Measurements from ENCODE around the gene MDFI. TPM values are rescaled to one million over a fixed set of nuclear protein-coding genes. Genes with fewer than 3 reads are reported as not detected.

Gene MDFI
- total RNA-seq, 1 donor from 2014 or later, result 29.5 TPM

GRCh38 chr6:41672816-41673703 lies 34.8 kb downstream of the MDFI start:
- Mint-ChIP-seq H3K4me3 (no peak overlapping the region), H3K4me1 (peaks cover 35% of the 10 kb centered on the region), H3K36me3 (no peaks in the 10 kb centered on the region), H3K27me3 (ENCODE audit: insufficient read depth, low read depth) (peaks cover 9% of the 10 kb centered on the region), H3K27ac (no peak overlapping the region), H3K9me3 (peaks cover 9% of the 10 kb centered on the region)
- no peak for DNase-seq (ENCODE audit: low spot score)
- peaks cover 11% of the 10 kb centered on the region for H3K4me1 ChIP-seq
- TF ChIP-seq CTCF (IDR thresholded peaks at IDR 0.05) (no peak), EZH2 (IDR thresholded peaks at IDR 0.05) (no peak), EZH2phosphoT487 (IDR thresholded peaks at IDR 0.05) (no peak)
- no peak overlapping the region for H3K27ac ChIP-seq
- H2AFZ ChIP-seq (replicated peaks), result peak overlapping the region; percentile 63
- H3K9me3 ChIP-seq (ENCODE audit: low read depth), result no peaks in the 10 kb centered on the region
- H3K9ac ChIP-seq, result no peak overlapping the region
- no peak overlapping the region for H3K4me3 ChIP-seq
- H3K4me2 ChIP-seq, result no peak overlapping the region
- H3K79me2 ChIP-seq (ENCODE audit: low read depth), result no peaks in the 10 kb centered on the region
- H3F3A ChIP-seq (ENCODE audit: low read depth), result peaks cover 10% of the 10 kb centered on the region
- H3K36me3 ChIP-seq, result no peaks in the 10 kb centered on the region
- H4K20me1 ChIP-seq (ENCODE audit: low read depth), result no peaks in the 10 kb centered on the region
- no peaks in the 10 kb centered on the region for H3K27me3 ChIP-seq

GRCh38 chr6:41673704-41674000 lies 35.4 kb downstream of the MDFI start:
- no peak overlapping the region for H3K4me2 ChIP-seq
- H2AFZ ChIP-seq (replicated peaks), result peak overlapping the region; percentile 63
- H3K9me3 Mint-ChIP-seq, result peaks cover 7% of the 10 kb centered on the region
- H3K4me3 Mint-ChIP-seq, result no peak overlapping the region
- no peak overlapping the region for H3K27ac Mint-ChIP-seq
- H3F3A ChIP-seq (ENCODE audit: low read depth), result peaks cover 10% of the 10 kb centered on the region
- H3K4me1 Mint-ChIP-seq, result peaks cover 35% of the 10 kb centered on the region
- H3K27ac ChIP-seq, result no peak overlapping the region
- no peaks in the 10 kb centered on the region for H3K9me3 ChIP-seq (ENCODE audit: low read depth)
- no peak for DNase-seq (ENCODE audit: low spot score)
- H3K27me3 ChIP-seq, result no peaks in the 10 kb centered on the region
- no peaks in the 10 kb centered on the region for H3K36me3 ChIP-seq
- H3K9ac ChIP-seq, result no peak overlapping the region
- peaks cover 12% of the 10 kb centered on the region for H3K27me3 Mint-ChIP-seq (ENCODE audit: insufficient read depth, low read depth)
- H3K4me3 ChIP-seq, result no peak overlapping the region
- H3K4me1 ChIP-seq, result peaks cover 11% of the 10 kb centered on the region
- no peaks in the 10 kb centered on the region for H3K36me3 Mint-ChIP-seq
- H3K79me2 ChIP-seq (ENCODE audit: low read depth), result no peaks in the 10 kb centered on the region
- TF ChIP-seq CTCF (IDR thresholded peaks at IDR 0.05) (no peak), EZH2phosphoT487 (IDR thresholded peaks at IDR 0.05) (no peak), EZH2 (IDR thresholded peaks at IDR 0.05) (no peak)
- no peaks in the 10 kb centered on the region for H4K20me1 ChIP-seq (ENCODE audit: low read depth)

GRCh38 chr6:41674231-41675000 lies 36.1 kb downstream of the MDFI start:
- H4K20me1 ChIP-seq (ENCODE audit: low read depth), result no peaks in the 10 kb centered on the region
- H3K36me3 Mint-ChIP-seq, result no peaks in the 10 kb centered on the region
- H3K4me2 ChIP-seq, result no peak overlapping the region
- no peak overlapping the region for H3K4me3 ChIP-seq
- no peaks in the 10 kb centered on the region for H3K79me2 ChIP-seq (ENCODE audit: low read depth)
- no peaks in the 10 kb centered on the region for H3K9me3 ChIP-seq (ENCODE audit: low read depth)
- H3K27ac Mint-ChIP-seq, result peak overlapping the region; percentile 88
- H3F3A ChIP-seq (ENCODE audit: low read depth), result peaks cover 10% of the 10 kb centered on the region
- H3K9ac ChIP-seq, result no peak overlapping the region
- H3K27me3 ChIP-seq, result no peaks in the 10 kb centered on the region
- H3K4me1 ChIP-seq, result peaks cover 11% of the 10 kb centered on the region
- no peak overlapping the region for H2AFZ ChIP-seq (replicated peaks)
- TF ChIP-seq EZH2phosphoT487 (IDR thresholded peaks at IDR 0.05) (no peak), EZH2 (IDR thresholded peaks at IDR 0.05) (no peak), CTCF (IDR thresholded peaks at IDR 0.05) (no peak)
- H3K27ac ChIP-seq, result no peak overlapping the region
- H3K4me3 Mint-ChIP-seq, result peak overlapping the region; percentile 35
- peaks cover 3% of the 10 kb centered on the region for H3K9me3 Mint-ChIP-seq
- H3K36me3 ChIP-seq, result no peaks in the 10 kb centered on the region
- H3K4me1 Mint-ChIP-seq, result peaks cover 35% of the 10 kb centered on the region
- DNase-seq (ENCODE audit: low spot score), result no peak
- H3K27me3 Mint-ChIP-seq (ENCODE audit: insufficient read depth, low read depth), result peaks cover 12% of the 10 kb centered on the region

Data from neural progenitor cell (in vitro differentiated cells).